HepG2 (cell line): ENCODE measurements around the gene SAMD9L. TPM values are rescaled to one million over a fixed set of nuclear protein-coding genes. Genes with fewer than 3 reads are reported as not detected.

ENCODE experiments used
- ATAC-seq: fragments of 200-7000 bp; cut with Tn5 transposase; 3 replicates; pipeline ENCODE4 v1.9.1; 2020; ENCODE audit warnings: mild to moderate bottlenecking, moderate library complexity
- BruUV-seq: library from RNA; stranded (reverse); fragments of 400-500 nt; replicated peaks from 2 replicates; lab custom pipeline; 2021; lab: Mats Ljungman, UMichigan
- CTCF ChIA-PET: fragments of 300-600 bp; formaldehyde crosslinking; extraction: SDS; loops from one replicate; lab custom pipeline; 2021; ENCODE audit warnings: low total read pairs, inconsistent platforms, low intra/inter-chr PET ratio; lab: Yijun Ruan, JAX
- POLR2A ChIA-PET: fragments of 350-600 bp; sonication (Branson Sonifier 250); formaldehyde crosslinking; loops from one replicate; lab custom pipeline; 2020; ENCODE audit warnings: antibody characterized with exemption, inconsistent platforms; lab: Yijun Ruan, JAX
- DNase-seq: peaks from one replicate; pipeline ENCODE4 v3.0.0-alpha.2; 2015; ENCODE audit warnings: low spot score
- FAIRE-seq: peaks from 3 replicates; lab custom pipeline; 2011; peaks lifted over from hg19 to GRCh38; lab: Jason Lieb, UNC
- H2AFZ ChIP-seq: one replicate; pipeline ENCODE4 v1.6.1; 2011; ENCODE audit warnings: low read length, inconsistent platforms
- H3K27ac ChIP-seq: fragments of 300-600 bp; 3 replicates; pipeline ENCODE4 v1.8.0; 2011; ENCODE audit warnings: mixed run types, mild to moderate bottlenecking, mixed read lengths, low read length, inconsistent platforms; ENCODE audit not compliant: insufficient read depth; ENCODE audit errors: extremely low read length
- H3K27me3 ChIP-seq, 2 experiments: fragments of 200-600 bp in 1 of 2; 2 replicates in 1 of 2; 3 replicates in 1 of 2; pipeline versions ENCODE4 v1.6.0 to v1.8.0; 2011; ENCODE audit warnings: low read length in 2 of 2, mild to moderate bottlenecking in 2 of 2, moderate library complexity in 2 of 2, inconsistent platforms in 1 of 2; ENCODE audit not compliant: insufficient read depth in 2 of 2, control insufficient read depth in 1 of 2
- H3K36me3 ChIP-seq, 2 experiments: fragments of 200-600 bp in 1 of 2; replicated peaks in 1 of 2; 2 replicates in 1 of 2; 3 replicates in 1 of 2; pipeline versions ENCODE4 v1.5.1 to v1.8.0; 2011; ENCODE audit warnings: low read length in 2 of 2, inconsistent platforms in 1 of 2; ENCODE audit not compliant: insufficient read depth in 2 of 2, control insufficient read depth in 1 of 2
- H3K4me1 ChIP-seq: 2 replicates; pipeline ENCODE4 v1.5.1; 2012; ENCODE audit warnings: low read length, inconsistent platforms; ENCODE audit not compliant: insufficient read depth
- H3K4me2 ChIP-seq: 2 replicates; pipeline ENCODE4 v1.6.0; 2011; ENCODE audit warnings: low read depth, low read length, inconsistent platforms
- H3K4me3 ChIP-seq, 3 experiments: fragments of 200-600 bp in 1 of 3; sonication (generic), shearing (Covaris generic) in 1 of 3; replicated peaks in 1 of 3; 2 replicates each; pipeline ENCODE4 v1.5.1; 2011 to 2016; ENCODE audit warnings: low read length in 3 of 3, inconsistent platforms in 2 of 3, low read depth in 2 of 3, mild to moderate bottlenecking in 2 of 3, control low read depth in 1 of 3, mixed read lengths in 1 of 3; ENCODE audit not compliant: insufficient read depth in 1 of 3
- H3K79me2 ChIP-seq: one replicate; pipeline ENCODE4 v1.6.1; 2011; ENCODE audit warnings: low read length, inconsistent platforms; ENCODE audit not compliant: insufficient read depth
- H3K9ac ChIP-seq: 2 replicates; pipeline ENCODE4 v1.6.0; 2011; ENCODE audit warnings: mild to moderate bottlenecking, low read depth, low read length, inconsistent platforms; ENCODE audit not compliant: insufficient read depth
- H3K9me3 ChIP-seq: 2 replicates; pipeline ENCODE4 v1.5.1; 2012; ENCODE audit warnings: mild to moderate bottlenecking, low read length
- H4K20me1 ChIP-seq: 2 replicates; pipeline ENCODE4 v1.6.0; 2011; ENCODE audit warnings: inconsistent platforms, mild to moderate bottlenecking, low read length, moderate library complexity; ENCODE audit not compliant: insufficient read depth
- CERS6 ChIP-seq: sonication (generic); formaldehyde crosslinking; IDR thresholded peaks from 2 replicates; pipeline ENCODE4 v1.5.0; 2020; ENCODE audit warnings: missing genetic modification reagents
- ELK4 ChIP-seq: sonication (generic); formaldehyde crosslinking; IDR thresholded peaks from 2 replicates; pipeline ENCODE4 v1.9.0; 2021; ENCODE audit warnings: missing genetic modification reagents, borderline replicate concordance
- EZH2 ChIP-seq: conservative IDR thresholded peaks from 2 replicates; pipeline ENCODE4 v1.6.1; 2012; ENCODE audit warnings: mild to moderate bottlenecking, low read depth, low read length, moderate library complexity
- MATR3 ChIP-seq: sonication (generic); formaldehyde crosslinking; IDR thresholded peaks from 2 replicates; pipeline ENCODE4 v1.4.0; 2020; ENCODE audit warnings: missing genetic modification reagents
- MAZ ChIP-seq, 2 experiments: sonication (generic) in 1 of 2; formaldehyde crosslinking in 1 of 2; IDR thresholded peaks; 2 replicates each; pipeline versions ENCODE4 v1.5.0 to v1.6.1; 2012 to 2020; ENCODE audit warnings: low read depth in 2 of 2, mild to moderate bottlenecking in 2 of 2, borderline replicate concordance in 1 of 2, improper control_type of control experiment in 1 of 2, low read length in 1 of 2, missing genetic modification reagents in 1 of 2, moderate library complexity in 1 of 2
- MXD3 ChIP-seq: IDR thresholded peaks from 2 replicates; pipeline ENCODE4 v1.6.1; 2016; ENCODE audit warnings: mild to moderate bottlenecking, missing biosample characterization, missing genetic modification reagents
- PBX2 ChIP-seq: IDR thresholded peaks from 2 replicates; pipeline ENCODE4 v1.6.1; 2016; ENCODE audit warnings: control low read depth
- RBM39 ChIP-seq: fragments of 200-400 bp; formaldehyde crosslinking; IDR thresholded peaks from one replicate; pipeline ENCODE4 v1.6.1; 2018; ENCODE audit warnings: antibody characterized with exemption, mild to moderate bottlenecking, low read depth, low read length; ENCODE audit not compliant: poor library complexity, severe bottlenecking
- ZC3H4 ChIP-seq: sonication (generic); formaldehyde crosslinking; IDR thresholded peaks from 2 replicates; pipeline ENCODE4 v1.4.0; 2020; ENCODE audit warnings: missing genetic modification reagents, borderline replicate concordance
- ZIK1 ChIP-seq: sonication (generic); formaldehyde crosslinking; IDR thresholded peaks from 2 replicates; pipeline ENCODE4 v1.5.0; 2020; ENCODE audit warnings: mild to moderate bottlenecking, low read depth, missing genetic modification reagents, borderline replicate concordance
- ZNF205 ChIP-seq: IDR thresholded peaks from 2 replicates; pipeline ENCODE4 v1.6.1; 2018; ENCODE audit warnings: missing biosample characterization, missing genetic modification reagents
- ZNF460 ChIP-seq: sonication (generic); formaldehyde crosslinking; IDR thresholded peaks from 2 replicates; pipeline ENCODE4 v1.5.1; 2020; ENCODE audit warnings: missing genetic modification reagents, mild to moderate bottlenecking, borderline replicate concordance
- ZNF567 ChIP-seq: sonication (generic); formaldehyde crosslinking; IDR thresholded peaks from 2 replicates; pipeline ENCODE4 v1.8.1; 2023; ENCODE audit warnings: mild to moderate bottlenecking, missing genetic modification reagents, borderline replicate concordance
- ZNF597 ChIP-seq: sonication (generic); formaldehyde crosslinking; IDR thresholded peaks from 2 replicates; pipeline ENCODE4 v1.5.0; 2020; ENCODE audit warnings: missing genetic modification reagents
- ZNF670 ChIP-seq: sonication (generic); formaldehyde crosslinking; IDR thresholded peaks from 2 replicates; pipeline ENCODE4 v1.8.0; 2022; ENCODE audit warnings: mild to moderate bottlenecking, missing genetic modification reagents, borderline replicate concordance
- ZNF737 ChIP-seq: sonication (generic); formaldehyde crosslinking; IDR thresholded peaks from 2 replicates; pipeline ENCODE4 v1.5.0; 2020; ENCODE audit warnings: missing genetic modification reagents, mild to moderate bottlenecking, borderline replicate concordance
- ZNF83 ChIP-seq: sonication (generic); formaldehyde crosslinking; IDR thresholded peaks from 2 replicates; pipeline ENCODE4 v1.4.0; 2020; ENCODE audit warnings: missing genetic modification reagents, mild to moderate bottlenecking, borderline replicate concordance
- ZNF850 ChIP-seq: sonication (generic); formaldehyde crosslinking; conservative IDR thresholded peaks from 2 replicates; pipeline ENCODE4 v1.9.0; 2021; ENCODE audit warnings: mild to moderate bottlenecking, missing genetic modification reagents
- WGBS: methylation state at CpG from one replicate; pipeline ENCODE4 v1.1.6; 2017; ENCODE audit warnings: low lambda C conversion rate; 5-methylcytosine and 5-hydroxymethylcytosine counted together
- in situ Hi-C: cut with HindIII; loops from 2 replicates; pipeline ENCODE4 v1.10.0; 2017; ENCODE audit warnings: low pct_unique_long_range_greater_than_20kb; ENCODE audit not compliant: extremely low pct_ligation_motif_present
- intact Hi-C: fragments of 100-400 bp; cut with micrococcal nuclease; formaldehyde crosslinking; loops from one replicate; pipeline ENCODE4 v1.10.0; 2022; ENCODE audit not compliant: unreplicated experiment
- polyA plus RNA-seq, 8 experiments: library from polyadenylated mRNA; depleted of rRNA in 3 of 8; stranded (reverse) in 7 of 8; unstranded in 1 of 8; fragments of >200 nt; fragmentation: Illumina TruSeq in 4 of 8; extraction: Trizol in 4 of 8; gene quantifications; 2 replicates each; pipeline versions ENCODE4 v1.2.1 to v1.2.3, GENCODE V29; 2011 to 2016; ENCODE audit warnings: low read depth in 4 of 8, missing spikeins in 1 of 8, mixed read lengths in 1 of 8; ENCODE audit not compliant: insufficient read depth in 1 of 8
- total RNA-seq, 5 experiments: library from RNA; depleted of rRNA; stranded (reverse); fragments of >200 nt; fragmentation: Illumina TruSeq; extraction: Trizol; gene quantifications; 2 replicates each; pipeline ENCODE4 v1.2.3, GENCODE V29; 2016; ENCODE audit warnings: low read depth in 1 of 5
- TF ChIP-seq, protein P1 (sequence below): sonication (generic); formaldehyde crosslinking; IDR thresholded peaks from 2 replicates; pipeline ENCODE4 v1.8.1; 2023; ENCODE audit warnings: mild to moderate bottlenecking, missing genetic modification reagents, borderline replicate concordance

SAMD9L gene
- total and polyA plus RNA-seq, 2 of the 13 experiments (the other 11 are each of a cell fraction or from before 2014, with no cell fraction given), result not detected

GRCh38 chr7:93115796-93116195, 32.4 kb downstream of the SAMD9L start:
- intact Hi-C loops, result no loop called here
- Histone ChIP-seq H2AFZ (no peak overlapping the region), H3K4me2 (no peak overlapping the region), H3K79me2 (no peaks in the 10 kb centered on the region), H3K27ac (no peak overlapping the region), H3K9me3 (no peaks in the 10 kb centered on the region), H3K27me3 (no peaks in the 10 kb centered on the region), H4K20me1 (no peaks in the 10 kb centered on the region), H3K4me1 (peaks cover 10% of the 10 kb centered on the region), H3K4me3 (no peak overlapping the region), H3K9ac (no peak overlapping the region), H3K36me3 (no peaks in the 10 kb centered on the region)
- in situ Hi-C loops, result no loop called here
- ChIA-PET POLR2A (no interaction called here), CTCF (no interaction called here)
- BruUV-seq, result no TSS peak
- FAIRE-seq, result no peak
- no peak for ATAC-seq
- no peak for DNase-seq
- TF ChIP-seq ZNF567 (CRISPR knock-in tag), result no peak
- no peak for TF ChIP-seq ZIK1 (CRISPR knock-in tag)
- TF ChIP-seq ZNF737 (CRISPR knock-in tag), result no peak
- TF ChIP-seq ELK4, result no peak
- TF ChIP-seq ZNF850 (CRISPR knock-in tag), result no peak
- TF ChIP-seq ZNF83 (CRISPR knock-in tag), result no peak
- TF ChIP-seq ZNF597, result no peak
- no peak for TF ChIP-seq RBM39
- no peak for TF ChIP-seq PBX2 (CRISPR knock-in tag)
- no peak for TF ChIP-seq EZH2
- no peak for TF ChIP-seq MAZ (IDR thresholded peaks at IDR 0.05; ENCODE audit: borderline replicate concordance, low read depth, low read length)
- TF ChIP-seq MAZ (CRISPR knock-in tag; IDR thresholded peaks at IDR 0.05; ENCODE audit: low read depth), result no peak
- no peak for TF ChIP-seq MXD3 (CRISPR knock-in tag)
- TF ChIP-seq ZNF205, result no peak
- TF ChIP-seq ZNF460, result no peak
- no peak for TF ChIP-seq ZC3H4 (CRISPR knock-in tag)
- no peak for TF ChIP-seq CERS6 (CRISPR knock-in tag)
- TF ChIP-seq, protein P1, sequence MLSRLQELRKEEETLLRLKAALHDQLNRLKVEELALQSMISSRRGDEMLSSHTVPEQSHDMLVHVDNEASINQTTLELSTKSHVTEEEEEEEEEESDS (CRISPR knock-in tag), result no peak
- no peak for TF ChIP-seq ZNF670
- TF ChIP-seq MATR3 (CRISPR knock-in tag), result no peak
- 37% methylated on average over 7 of the region's 7 CpGs for WGBS
